K562 (cell line): ENCODE data around the gene MXRA7. TPM values are rescaled to one million over a fixed set of nuclear protein-coding genes. Genes with fewer than 3 reads are reported as not detected.
A peak's percentile ranks its signal among the peaks of the same experiment; 100 is the strongest.

Experiments
- ARNT ChIP-seq, 2 experiments: fragments of 450-650 bp; IDR thresholded peaks; 2 replicates each; pipeline ENCODE4 v1.6.1; 2016; ENCODE audit warnings: mild to moderate bottlenecking in 1 of 2
- CEBPG ChIP-seq, 3 experiments: fragments of 200-800 bp in 1 of 3; sonication (Bioruptor generic) in 1 of 3; sonication (generic) in 1 of 3; formaldehyde crosslinking in 1 of 3; IDR thresholded peaks in 2 of 3; conservative IDR thresholded peaks in 1 of 3; 2 replicates each; pipeline versions ENCODE4 v1.6.1 to v1.8.0; 2016 to 2022; ENCODE audit warnings: missing compliant biosample characterization in 2 of 3, missing genetic modification characterization in 2 of 3, mild to moderate bottlenecking in 1 of 3, missing genetic modification reagents in 1 of 3
- CSDE1 ChIP-seq, 2 experiments: fragments of 450-650 bp; IDR thresholded peaks; 2 replicates each; pipeline ENCODE4 v1.6.1; 2016; ENCODE audit warnings: mild to moderate bottlenecking in 1 of 2
- CTBP1 ChIP-seq: fragments of 450-650 bp; IDR thresholded peaks from 2 replicates; pipeline ENCODE4 v1.6.1; 2016; ENCODE audit warnings: borderline replicate concordance
- FUS ChIP-seq: fragments of 200-400 bp; formaldehyde crosslinking; optimal IDR thresholded peaks from 2 replicates; pipeline ENCODE3; 2017; ENCODE audit warnings: low read depth, low read length
- GTF3C2 ChIP-seq: IDR thresholded peaks from 3 replicates; pipeline ENCODE4 v1.6.1; 2011; ENCODE audit warnings: borderline replicate concordance, mild to moderate bottlenecking, moderate library complexity; ENCODE audit not compliant: insufficient read length; ENCODE audit errors: extremely low read depth
- HIVEP1 ChIP-seq: fragments of 250-450 bp; sonication (Bioruptor Pico); IDR thresholded peaks from 2 replicates; pipeline ENCODE4 v1.4.0; 2020; ENCODE audit warnings: mild to moderate bottlenecking
- PPARD ChIP-seq: fragments of 250-450 bp; sonication (Bioruptor Pico); IDR thresholded peaks from 2 replicates; pipeline ENCODE4 v1.8.0; 2022; ENCODE audit warnings: inconsistent platforms, mild to moderate bottlenecking, moderate library complexity
- RBM14 ChIP-seq: fragments of 200-400 bp; formaldehyde crosslinking; IDR thresholded peaks from 2 replicates; pipeline ENCODE4 v1.6.1; 2018; ENCODE audit warnings: low read depth, mild to moderate bottlenecking, low read length, moderate library complexity, borderline replicate concordance; ENCODE audit not compliant: insufficient read depth
- RFX7 ChIP-seq: fragments of 250-450 bp; sonication (Bioruptor Pico); IDR thresholded peaks from 2 replicates; pipeline ENCODE4 v1.5.1; 2021; ENCODE audit warnings: mild to moderate bottlenecking
- RNF2 ChIP-seq: sonication (generic); IDR thresholded peaks from 2 replicates; pipeline ENCODE4 v1.6.1; 2016
- SIN3A ChIP-seq, 2 experiments: fragments of 150-350 bp in 1 of 2; IDR thresholded peaks; 2 replicates each; pipeline ENCODE4 v1.6.1; 2011 to 2016; ENCODE audit warnings: borderline replicate concordance in 2 of 2, low read depth in 2 of 2, low read length in 2 of 2, mild to moderate bottlenecking in 2 of 2, moderate library complexity in 2 of 2; ENCODE audit not compliant: control insufficient read depth in 1 of 2
- THRAP3 ChIP-seq: fragments of 450-650 bp; IDR thresholded peaks from 2 replicates; pipeline ENCODE4 v1.6.1; 2016; ENCODE audit warnings: mild to moderate bottlenecking, inconsistent platforms, borderline replicate concordance
- VEZF1 ChIP-seq: fragments of 200-800 bp; sonication (Bioruptor generic); IDR thresholded peaks from 2 replicates; pipeline ENCODE4 v1.6.1; 2017; ENCODE audit warnings: missing genetic modification characterization, missing compliant biosample characterization
- YY1 ChIP-seq, 3 experiments: IDR thresholded peaks; 2 replicates each; pipeline ENCODE4 v1.6.1; 2011; ENCODE audit warnings: low read length in 2 of 3, mild to moderate bottlenecking in 2 of 3, moderate library complexity in 2 of 3, borderline replicate concordance in 1 of 3, control low read depth in 1 of 3, low read depth in 1 of 3; ENCODE audit not compliant: insufficient read depth in 3 of 3, insufficient replicate concordance in 2 of 3, control insufficient read depth in 1 of 3, insufficient read length in 1 of 3; ENCODE audit errors: extremely low read depth in 1 of 3
- ZBTB11 ChIP-seq, 3 experiments: fragments of 200-800 bp in 1 of 3; fragments of 250-450 bp in 1 of 3; fragments of 450-650 bp in 1 of 3; sonication (Bioruptor Pico) in 1 of 3; sonication (Bioruptor generic) in 1 of 3; formaldehyde crosslinking in 1 of 3; IDR thresholded peaks; 2 replicates each; pipeline versions ENCODE4 v1.6.1 to v1.8.0; 2016 to 2022; ENCODE audit warnings: mild to moderate bottlenecking in 2 of 3, missing genetic modification characterization in 2 of 3, missing compliant biosample characterization in 1 of 3, moderate library complexity in 1 of 3
- ZNF561 ChIP-seq: fragments of 450-650 bp; formaldehyde crosslinking; conservative IDR thresholded peaks from 2 replicates; pipeline ENCODE4 v1.4.0; 2020; ENCODE audit warnings: mild to moderate bottlenecking, moderate library complexity
- ZNF717 ChIP-seq: fragments of 250-450 bp; sonication (Bioruptor Pico); IDR thresholded peaks from 2 replicates; pipeline ENCODE4 v1.5.0; 2021
- polyA plus RNA-seq, 8 experiments: library from polyadenylated mRNA; depleted of rRNA in 4 of 8; stranded (reverse) in 5 of 8; unstranded in 3 of 8; fragments of >200 nt; fragmentation: Nextera tagmentation in 2 of 8; fragmentation: Illumina TruSeq in 1 of 8; extraction: Ambion mirVana in 2 of 8; extraction: Trizol in 1 of 8; gene quantifications; 2 replicates each; pipeline versions ENCODE4 v1.2.1 to v1.2.3, GENCODE V29; 2011 to 2014; ENCODE audit warnings: inconsistent platforms in 1 of 8, missing spikeins in 1 of 8
- total RNA-seq, 7 experiments: library from RNA; depleted of rRNA in 6 of 7; stranded (reverse); fragments of >200 nt in 6 of 7; fragmentation: Illumina TruSeq in 2 of 7; extraction: Trizol in 2 of 7; gene quantifications; 2 replicates each; pipeline versions ENCODE4 v1.2.1 to v1.2.3, GENCODE V29; 2011 to 2021; ENCODE audit warnings: low replicate concordance in 1 of 7

The MXRA7 gene
- total and polyA plus RNA-seq, 9 of the 15 experiments (the other 6 are each of a cell fraction or from before 2014, with no cell fraction given) = 2.6 to 38.4 (median 14.3) TPM

GRCh38 chr17:76726231-76726775, 15.5 kb upstream of the MXRA7 start, which contains the start of gene JMJD6 (continued):
- TF ChIP-seq GTF3C2 (no peak), ARNT (IDR thresholded peaks at IDR 0.05) (no peak), PPARD (CRISPR knock-in tag) (no peak), YY1 (IDR thresholded peaks at IDR 0.05; ENCODE audit: borderline replicate concordance in 1 of 3, control insufficient read depth in 1 of 3, extremely low read depth in 1 of 3, insufficient read depth in 3 of 3, insufficient read length in 1 of 3, insufficient replicate concordance in 2 of 3, low read depth in 1 of 3, low read length in 2 of 3) (peak; percentile 85 to 98 (median 98)), ZNF717 (no peak), ZBTB11 (CRISPR knock-in tag; IDR thresholded peaks at IDR 0.05) (no peak), HIVEP1 (CRISPR knock-in tag) (no peak), FUS (peak; percentile 48), CSDE1 (IDR thresholded peaks at IDR 0.05) (0 out of 4 replicates have a peak, but pooled peaks of 1 of the 2 experiments have one; percentile 36), SIN3A (IDR thresholded peaks at IDR 0.05; ENCODE audit: borderline replicate concordance in 2 of 2, control insufficient read depth in 1 of 2, low read depth in 2 of 2, low read length in 2 of 2) (peak; percentile 76 to 92; a peak in 2 of 4 replicates), RBM14 (0 out of 2 replicates have a peak, but pooled peaks have one; percentile 82), RNF2 (0 out of 2 replicates have a peak, but pooled peaks have one; percentile 0), CEBPG (CRISPR knock-in tag; IDR thresholded peaks at IDR 0.05) (peak; percentile 71), CEBPG (tag; conservative IDR thresholded peaks at IDR 0.05 in 1 of 2, IDR thresholded peaks at IDR 0.05 in 1 of 2) (no peak; a peak in 1 of 4 replicates), VEZF1 (CRISPR knock-in tag) (no peak), THRAP3 (no peak), ZNF561 (CRISPR knock-in tag) (no peak), CTBP1 (no peak), RFX7 (CRISPR knock-in tag) (no peak)
